ENCODE results near the gene MYH11.
"Not testable (repeated sequence)": the region's sequence is repeated elsewhere in the genome, so short reads cannot be mapped to it uniquely, and the experiment has no call there.

MYH11 gene

GRCh38 chr16:15836965-15837611 is 19.7 kb downstream of the MYH11 start:
- DNase-seq, result no peak

GRCh38 chr16:15836074-15836473 is 20.8 kb downstream of the MYH11 start:
- DNase-seq, result no peak

GRCh38 chr16:15835136-15835878 is 21.5 kb downstream of the MYH11 start:
- DNase-seq, result no peak

- DNase-seq, result no peak
Measured at GRCh38 chr16:15834502-15834901, 22.3 kb downstream of the MYH11 start.

GRCh38 chr16:15833541-15833940 is 23.3 kb downstream of the MYH11 start:
- DNase-seq, result no peak

- DNase-seq, result no peak
Measured at GRCh38 chr16:15832241-15832640, 24.6 kb downstream of the MYH11 start.

- no peak for DNase-seq
Measured at GRCh38 chr16:15830832-15831451, 25.9 kb downstream of the MYH11 start.

GRCh38 chr16:15829460-15829859 is 27.4 kb downstream of the MYH11 start:
- DNase-seq, result no peak

- no peak for DNase-seq
Measured at GRCh38 chr16:15827709-15828343, 29.0 kb downstream of the MYH11 start.

GRCh38 chr16:15827299-15827698 is 29.5 kb downstream of the MYH11 start:
- no peak for DNase-seq

- DNase-seq, result no peak
Measured at GRCh38 chr16:15825750-15826305, 31.0 kb downstream of the MYH11 start.

- DNase-seq, result no peak
Measured at GRCh38 chr16:15822957-15823356, 33.9 kb downstream of the MYH11 start.

GRCh38 chr16:15820837-15821236 is 36.0 kb downstream of the MYH11 start:
- no peak for DNase-seq

- DNase-seq, result no peak
Measured at GRCh38 chr16:15819046-15819445, 37.8 kb downstream of the MYH11 start.

- DNase-seq, result no peak
Measured at GRCh38 chr16:15817446-15817845, 39.4 kb downstream of the MYH11 start.

GRCh38 chr16:15816228-15816627 is 40.6 kb downstream of the MYH11 start:
- DNase-seq, result no peak

- not testable (repeated sequence) for DNase-seq
Measured at GRCh38 chr16:15812401-15812750, 44.5 kb downstream of the MYH11 start.

GRCh38 chr16:15811481-15812400 is 45.1 kb downstream of the MYH11 start:
- no peak for DNase-seq

- DNase-seq, result no peak
Measured at GRCh38 chr16:15810949-15811348, 45.9 kb downstream of the MYH11 start.

GRCh38 chr16:15810411-15810810 is 46.4 kb downstream of the MYH11 start:
- no peak for DNase-seq

GRCh38 chr16:15809297-15809696 is 47.5 kb downstream of the MYH11 start:
- DNase-seq, result not testable (repeated sequence)

GRCh38 chr16:15808071-15808470 is 48.8 kb downstream of the MYH11 start:
- no peak for DNase-seq

All from CD4-positive, alpha-beta T cell treated with Interleukin-17A for 4 hours (primary cell).